SK-N-SH (cell line): ENCODE results near the gene SUPT3H.

Experiments used
- CTCF ChIP-seq: fragments of 200-600 bp; sonication (generic); IDR thresholded peaks from 2 replicates; pipeline ENCODE4 v1.6.1; 2017; ENCODE audit warnings: antibody characterized with exemption, mild to moderate bottlenecking, moderate library complexity
- EP300 ChIP-seq, 2 experiments: IDR thresholded peaks; 2 replicates each; pipeline versions ENCODE4 v1.4.0 to v1.6.1; 2012; ENCODE audit warnings: borderline replicate concordance in 1 of 2, low read depth in 1 of 2, low read length in 1 of 2
- EZH2phosphoT487 ChIP-seq: fragments of 200-600 bp; sonication (generic); IDR thresholded peaks from 2 replicates; pipeline ENCODE4 v1.6.1; 2017; ENCODE audit warnings: low read depth, mixed run types, mild to moderate bottlenecking, antibody characterized with exemption, moderate library complexity, borderline replicate concordance
- GABPA ChIP-seq: IDR thresholded peaks from 2 replicates; pipeline ENCODE4 v1.4.0; 2012; ENCODE audit warnings: low read depth, mild to moderate bottlenecking
- MXI1 ChIP-seq: IDR thresholded peaks from 2 replicates; pipeline ENCODE4 v1.6.1; 2012; ENCODE audit warnings: mild to moderate bottlenecking, low read depth, low read length, improper control_type of control experiment
- POLR2AphosphoS5 ChIP-seq: IDR thresholded peaks from 2 replicates; pipeline ENCODE4 v1.6.1; 2012; ENCODE audit warnings: low read depth, low read length
- RAD21 ChIP-seq: IDR thresholded peaks from 2 replicates; pipeline ENCODE4 v1.6.1; 2012; ENCODE audit warnings: mild to moderate bottlenecking, low read length
- REST ChIP-seq: IDR thresholded peaks from 2 replicates; pipeline ENCODE4 v1.6.1; 2012; ENCODE audit warnings: mild to moderate bottlenecking, low read depth, low read length, moderate library complexity
- TAF1 ChIP-seq: IDR thresholded peaks from 2 replicates; pipeline ENCODE4 v1.6.1; 2012; ENCODE audit warnings: low read depth, mild to moderate bottlenecking, low read length, moderate library complexity, borderline replicate concordance
- TEAD4 ChIP-seq: IDR thresholded peaks from 2 replicates; pipeline ENCODE4 v1.4.0; 2012; ENCODE audit warnings: mild to moderate bottlenecking, borderline replicate concordance; ENCODE audit not compliant: insufficient read depth
- YY1 ChIP-seq: IDR thresholded peaks from 2 replicates; pipeline ENCODE4 v1.4.0; 2012; ENCODE audit warnings: low read depth, mild to moderate bottlenecking
- ZBTB33 ChIP-seq: IDR thresholded peaks from 2 replicates; pipeline ENCODE4 v1.4.0; 2012; ENCODE audit warnings: low read depth, borderline replicate concordance

GRCh38 chr6:44957156-44957555, 420.6 kb downstream of the SUPT3H start:
- TF ChIP-seq CTCF, result no peak
- TF ChIP-seq EZH2phosphoT487, result no peak
- no peak for TF ChIP-seq ZBTB33
- TF ChIP-seq YY1, result no peak
- TF ChIP-seq REST, result no peak
- no peak for TF ChIP-seq RAD21
- no peak for TF ChIP-seq TAF1
- no peak for TF ChIP-seq MXI1
- no peak for TF ChIP-seq POLR2AphosphoS5
- TF ChIP-seq EP300 (IDR thresholded peaks at IDR 0.05; ENCODE audit: borderline replicate concordance in 1 of 2, low read depth in 1 of 2, low read length in 1 of 2), result no peak
- TF ChIP-seq TEAD4, result no peak
- TF ChIP-seq GABPA, result no peak
